ENCODE measurements around the gene C4orf50.

GRCh38 chr4:5890063-5890727 lies 128.0 kb downstream of the C4orf50 start:
- no peak for TF ChIP-seq NR2C2 (IDR thresholded peaks at IDR 0.05; ENCODE audit: borderline replicate concordance, control insufficient read depth, insufficient read length, low read depth)
- TF ChIP-seq ZBTB33 (IDR thresholded peaks at IDR 0.05): no peak
- no peak for TF ChIP-seq POLR2AphosphoS5 (IDR thresholded peaks at IDR 0.05; ENCODE audit: low read length)
- TF ChIP-seq CTCF (IDR thresholded peaks at IDR 0.05 in 2 of 3, conservative IDR thresholded peaks at IDR 0.05 in 1 of 3; ENCODE audit: control insufficient read depth in 2 of 3, extremely low read depth in 1 of 3, insufficient read depth in 1 of 3, low read depth in 3 of 3, low read length in 3 of 3): no peak
- TF ChIP-seq NFXL1 (IDR thresholded peaks at IDR 0.05; ENCODE audit: borderline replicate concordance): no peak

All from GM12878 (cell line).